GM12878 (cell line): ENCODE data around the gene ZNF462. TPM values are rescaled to one million over a fixed set of nuclear protein-coding genes. Genes with fewer than 3 reads are reported as not detected.

ENCODE experiments used
- ATAC-seq: fragments of 200-7000 bp; cut with Tn5 transposase; 3 replicates; pipeline ENCODE4 v1.9.1; 2020; ENCODE audit warnings: mild to moderate bottlenecking, moderate library complexity
- BruUV-seq: library from RNA; stranded (reverse); fragments of 400-500 nt; replicated peaks from 2 replicates; lab custom pipeline; 2021; lab: Mats Ljungman, UMichigan
- CTCF ChIA-PET: fragments of 300-600 bp; sonication (Branson Sonifier 250); formaldehyde crosslinking; extraction: SDS; loops from one replicate; lab custom pipeline; 2021; ENCODE audit warnings: inconsistent platforms; lab: Yijun Ruan, JAX
- POLR2A ChIA-PET: fragments of 350-600 bp; formaldehyde crosslinking; extraction: SDS; loops from one replicate; lab custom pipeline; 2021; ENCODE audit warnings: inconsistent platforms; lab: Charles Lee
- RAD21 ChIA-PET: fragments of 300-600 bp; sonication (Branson Sonifier 250); formaldehyde crosslinking; loops from one replicate; lab custom pipeline; 2023; ENCODE audit warnings: antibody characterized with exemption; ENCODE audit not compliant: unreplicated experiment; lab: Charles Lee
- SMC1A ChIA-PET: fragments of 300-600 bp; sonication (Branson Sonifier 250); formaldehyde crosslinking; loops from one replicate; lab custom pipeline; 2023; ENCODE audit not compliant: unreplicated experiment, uncharacterized antibody; lab: Charles Lee
- DNase-seq: peaks from one replicate; pipeline ENCODE4 v3.0.0-alpha.2; 2011; ENCODE audit warnings: low read depth, low spot score
- FAIRE-seq: peaks from 3 replicates; lab custom pipeline; 2011; peaks lifted over from hg19 to GRCh38; lab: Jason Lieb, UNC
- H2AFZ ChIP-seq: 2 replicates; pipeline ENCODE4 v1.6.0; 2011; ENCODE audit warnings: low read depth, low read length, control low read depth; ENCODE audit not compliant: control insufficient read depth
- H3K27ac ChIP-seq: 2 replicates; pipeline ENCODE4 v1.5.1; 2011; ENCODE audit warnings: control low read depth; ENCODE audit not compliant: control insufficient read depth, insufficient read depth
- H3K27me3 ChIP-seq, 2 experiments: replicated peaks in 1 of 2; 2 replicates each; pipeline versions ENCODE4 v1.6.0 to v1.6.1; 2011; ENCODE audit warnings: low read length in 1 of 2; ENCODE audit not compliant: control insufficient read depth in 2 of 2, insufficient read depth in 2 of 2
- H3K36me3 ChIP-seq, 2 experiments: 2 replicates each; pipeline ENCODE4 v1.5.1; 2011; ENCODE audit warnings: low read length in 1 of 2; ENCODE audit not compliant: control insufficient read depth in 2 of 2, insufficient read depth in 2 of 2
- H3K4me1 ChIP-seq: 2 replicates; pipeline ENCODE4 v1.6.1; 2011; ENCODE audit warnings: mild to moderate bottlenecking, low read length, moderate library complexity, mixed read lengths; ENCODE audit not compliant: control insufficient read depth, insufficient read depth
- H3K4me2 ChIP-seq: 2 replicates; pipeline ENCODE4 v1.6.0; 2011; ENCODE audit warnings: control low read depth; ENCODE audit not compliant: control insufficient read depth, insufficient read depth
- H3K4me3 ChIP-seq: fragments of 200-600 bp; sonication (generic); 2 replicates; pipeline ENCODE4 v1.5.1; 2016
- H3K79me2 ChIP-seq: 2 replicates; pipeline ENCODE4 v1.6.0; 2011; ENCODE audit warnings: low read length; ENCODE audit not compliant: control insufficient read depth, insufficient read depth
- H3K9ac ChIP-seq: 2 replicates; pipeline ENCODE4 v1.8.0; 2011; ENCODE audit warnings: low read length, control low read depth, mixed read lengths; ENCODE audit not compliant: control insufficient read depth, insufficient read depth
- H3K9me3 ChIP-seq: replicated peaks from 3 replicates; pipeline ENCODE4 v1.5.1; 2011; ENCODE audit warnings: mild to moderate bottlenecking, low read length; ENCODE audit not compliant: control insufficient read depth, insufficient read depth
- H4K20me1 ChIP-seq: 2 replicates; pipeline ENCODE4 v1.6.0; 2011; ENCODE audit not compliant: control insufficient read depth, insufficient read depth
- CBFB ChIP-seq: IDR thresholded peaks from 2 replicates; pipeline ENCODE4 v1.6.1; 2016; ENCODE audit warnings: antibody characterized with exemption, low read depth
- CBX3 ChIP-seq: fragments of 200-600 bp; sonication (generic); IDR thresholded peaks from 2 replicates; pipeline ENCODE4 v1.6.1; 2016; ENCODE audit warnings: low read depth, borderline replicate concordance
- LARP7 ChIP-seq: fragments of 450-650 bp; IDR thresholded peaks from 2 replicates; pipeline ENCODE4 v1.6.1; 2017; ENCODE audit warnings: mild to moderate bottlenecking
- MYC ChIP-seq: IDR thresholded peaks from 2 replicates; pipeline ENCODE4 v1.6.1; 2011; ENCODE audit warnings: mild to moderate bottlenecking, low read length, moderate library complexity, inconsistent platforms; ENCODE audit not compliant: insufficient read depth, insufficient replicate concordance, insufficient read length, severe bottlenecking
- POU2F2 ChIP-seq: IDR thresholded peaks from 3 replicates; pipeline ENCODE4 v1.6.1; 2011; ENCODE audit warnings: low read depth, mild to moderate bottlenecking, low read length, borderline replicate concordance
- RFX5 ChIP-seq: IDR thresholded peaks from 2 replicates; pipeline ENCODE4 v1.6.1; 2011; ENCODE audit warnings: low read depth, low read length, improper control_type of control experiment
- STAT3 ChIP-seq: IDR thresholded peaks from 2 replicates; pipeline ENCODE4 v1.6.1; 2011; ENCODE audit warnings: low read depth, low read length, improper control_type of control experiment
- TAF1 ChIP-seq: IDR thresholded peaks from 2 replicates; pipeline ENCODE4 v1.6.1; 2011; ENCODE audit warnings: mild to moderate bottlenecking, low read depth, low read length, borderline replicate concordance
- TARDBP ChIP-seq: IDR thresholded peaks from 2 replicates; pipeline ENCODE4 v1.6.1; 2016; ENCODE audit warnings: borderline replicate concordance
- WRNIP1 ChIP-seq: IDR thresholded peaks from 2 replicates; pipeline ENCODE4 v1.6.1; 2011; ENCODE audit warnings: low read depth, low read length, improper control_type of control experiment, borderline replicate concordance
- ZNF207 ChIP-seq: fragments of 450-650 bp; IDR thresholded peaks from 2 replicates; pipeline ENCODE4 v1.6.1; 2014; ENCODE audit warnings: antibody characterized with exemption, mild to moderate bottlenecking, borderline replicate concordance
- WGBS: methylation state at CpG from one replicate; pipeline ENCODE4 v1.1.6; 2016; ENCODE audit warnings: low lambda C conversion rate; ENCODE audit not compliant: insufficient replicate concordance, insufficient coverage; ENCODE audit errors: missing lambda C conversion rate; 5-methylcytosine and 5-hydroxymethylcytosine counted together
- in situ Hi-C: fragments of 300-500 bp; cut with MboI; formaldehyde crosslinking; loops from 9 replicates; pipeline ENCODE4 v1.14.3; 2018; ENCODE audit warnings: mixed read lengths
- intact Hi-C: fragments of 100-400 bp; cut with micrococcal nuclease; formaldehyde crosslinking; loops from one replicate; pipeline ENCODE4 v1.14.2; 2022; ENCODE audit not compliant: unreplicated experiment
- polyA plus RNA-seq, 11 experiments: library from polyadenylated mRNA; depleted of rRNA in 4 of 11; unstranded in 6 of 11; stranded (reverse) in 5 of 11; fragments of >200 nt; fragmentation: Nextera tagmentation in 4 of 11; fragmentation: Illumina TruSeq in 1 of 11; extraction: Ambion mirVana in 4 of 11; extraction: Trizol in 1 of 11; gene quantifications; 1 replicate in 1 of 11; 2 replicates in 10 of 11; pipeline versions ENCODE4 v1.2.1 to v1.2.3, GENCODE V29; 2011 to 2016; ENCODE audit warnings: inconsistent platforms in 2 of 11, missing spikeins in 2 of 11, low read depth in 1 of 11
- total RNA-seq, 4 experiments: library from RNA; depleted of rRNA in 3 of 4; stranded (reverse); fragments of >200 nt in 3 of 4; fragmentation: Illumina TruSeq in 1 of 4; extraction: Trizol in 1 of 4; gene quantifications; 2 replicates each; pipeline versions ENCODE4 v1.2.1 to v1.2.3, GENCODE V29; 2013 to 2021
- TF ChIP-seq, protein P1 (sequence below): fragments of 450-650 bp; formaldehyde crosslinking; IDR thresholded peaks from 2 replicates; pipeline ENCODE4 v1.4.0; 2020; ENCODE audit warnings: mild to moderate bottlenecking, moderate library complexity
- TF ChIP-seq, protein P2 (sequence below): fragments of 450-650 bp; IDR thresholded peaks from 2 replicates; pipeline ENCODE4 v1.6.1; 2017; ENCODE audit warnings: antibody characterized with exemption, mild to moderate bottlenecking, moderate library complexity

The ZNF462 gene
- total and polyA plus RNA-seq, 10 of the 15 experiments (the other 5 are each of a cell fraction or from before 2014, with no cell fraction given), result 0.27 to 13.7 (median 0.55) TPM

DNA sequence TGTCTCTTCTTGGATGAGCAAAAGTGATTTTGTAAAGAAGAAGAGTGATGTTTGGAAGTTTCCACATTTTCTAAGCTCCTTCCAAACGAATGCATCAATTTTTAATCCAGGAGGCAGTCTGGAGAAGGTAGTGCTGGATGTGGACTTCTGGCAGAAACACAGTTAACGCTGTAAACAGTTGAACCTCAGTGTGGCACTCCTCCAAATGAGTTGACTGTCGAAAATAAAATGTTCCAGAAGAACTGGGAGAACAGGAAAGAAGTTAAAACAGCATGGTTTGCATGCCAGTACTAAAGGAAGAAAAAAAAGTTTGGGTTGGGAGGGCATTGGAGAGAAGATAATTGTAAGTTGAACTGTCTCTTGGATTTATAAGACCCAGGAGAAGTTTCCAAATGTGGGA is 6.5 kb downstream of the ZNF462 start:
- CTCF ChIA-PET, result interaction anchor here (1.0 to 6.0 kb wide), 4 partner anchors 11 to 171 kb away, joined by 5 to 26 read pairs (median 6); no protein-coding TSS in a partner anchor
- WGBS, result 1% methylated on average over 3 of the region's 3 CpGs

More for the DNA sequence above, 6.5 kb downstream of the ZNF462 start:
- in situ Hi-C loops, result no loop called here
- no peak overlapping the region for H3K27ac ChIP-seq
- no peak for TF ChIP-seq TARDBP
- TF ChIP-seq, protein P1, sequence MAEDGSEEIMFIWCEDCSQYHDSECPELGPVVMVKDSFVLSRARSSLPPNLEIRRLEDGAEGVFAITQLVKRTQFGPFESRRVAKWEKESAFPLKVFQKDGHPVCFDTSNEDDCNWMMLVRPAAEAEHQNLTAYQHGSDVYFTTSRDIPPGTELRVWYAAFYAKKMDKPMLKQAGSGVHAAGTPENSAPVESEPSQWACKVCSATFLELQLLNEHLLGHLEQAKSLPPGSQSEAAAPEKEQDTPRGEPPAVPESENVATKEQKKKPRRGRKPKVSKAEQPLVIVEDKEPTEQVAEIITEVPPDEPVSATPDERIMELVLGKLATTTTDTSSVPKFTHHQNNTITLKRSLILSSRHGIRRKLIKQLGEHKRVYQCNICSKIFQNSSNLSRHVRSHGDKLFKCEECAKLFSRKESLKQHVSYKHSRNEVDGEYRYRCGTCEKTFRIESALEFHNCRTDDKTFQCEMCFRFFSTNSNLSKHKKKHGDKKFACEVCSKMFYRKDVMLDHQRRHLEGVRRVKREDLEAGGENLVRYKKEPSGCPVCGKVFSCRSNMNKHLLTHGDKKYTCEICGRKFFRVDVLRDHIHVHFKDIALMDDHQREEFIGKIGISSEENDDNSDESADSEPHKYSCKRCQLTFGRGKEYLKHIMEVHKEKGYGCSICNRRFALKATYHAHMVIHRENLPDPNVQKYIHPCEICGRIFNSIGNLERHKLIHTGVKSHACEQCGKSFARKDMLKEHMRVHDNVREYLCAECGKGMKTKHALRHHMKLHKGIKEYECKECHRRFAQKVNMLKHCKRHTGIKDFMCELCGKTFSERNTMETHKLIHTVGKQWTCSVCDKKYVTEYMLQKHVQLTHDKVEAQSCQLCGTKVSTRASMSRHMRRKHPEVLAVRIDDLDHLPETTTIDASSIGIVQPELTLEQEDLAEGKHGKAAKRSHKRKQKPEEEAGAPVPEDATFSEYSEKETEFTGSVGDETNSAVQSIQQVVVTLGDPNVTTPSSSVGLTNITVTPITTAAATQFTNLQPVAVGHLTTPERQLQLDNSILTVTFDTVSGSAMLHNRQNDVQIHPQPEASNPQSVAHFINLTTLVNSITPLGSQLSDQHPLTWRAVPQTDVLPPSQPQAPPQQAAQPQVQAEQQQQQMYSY (CRISPR knock-in tag), result no peak
- TF ChIP-seq ZNF207, result no peak
- TF ChIP-seq WRNIP1, result no peak
- no peak for TF ChIP-seq TAF1
- no peak for TF ChIP-seq POU2F2
- TF ChIP-seq, protein P2, sequence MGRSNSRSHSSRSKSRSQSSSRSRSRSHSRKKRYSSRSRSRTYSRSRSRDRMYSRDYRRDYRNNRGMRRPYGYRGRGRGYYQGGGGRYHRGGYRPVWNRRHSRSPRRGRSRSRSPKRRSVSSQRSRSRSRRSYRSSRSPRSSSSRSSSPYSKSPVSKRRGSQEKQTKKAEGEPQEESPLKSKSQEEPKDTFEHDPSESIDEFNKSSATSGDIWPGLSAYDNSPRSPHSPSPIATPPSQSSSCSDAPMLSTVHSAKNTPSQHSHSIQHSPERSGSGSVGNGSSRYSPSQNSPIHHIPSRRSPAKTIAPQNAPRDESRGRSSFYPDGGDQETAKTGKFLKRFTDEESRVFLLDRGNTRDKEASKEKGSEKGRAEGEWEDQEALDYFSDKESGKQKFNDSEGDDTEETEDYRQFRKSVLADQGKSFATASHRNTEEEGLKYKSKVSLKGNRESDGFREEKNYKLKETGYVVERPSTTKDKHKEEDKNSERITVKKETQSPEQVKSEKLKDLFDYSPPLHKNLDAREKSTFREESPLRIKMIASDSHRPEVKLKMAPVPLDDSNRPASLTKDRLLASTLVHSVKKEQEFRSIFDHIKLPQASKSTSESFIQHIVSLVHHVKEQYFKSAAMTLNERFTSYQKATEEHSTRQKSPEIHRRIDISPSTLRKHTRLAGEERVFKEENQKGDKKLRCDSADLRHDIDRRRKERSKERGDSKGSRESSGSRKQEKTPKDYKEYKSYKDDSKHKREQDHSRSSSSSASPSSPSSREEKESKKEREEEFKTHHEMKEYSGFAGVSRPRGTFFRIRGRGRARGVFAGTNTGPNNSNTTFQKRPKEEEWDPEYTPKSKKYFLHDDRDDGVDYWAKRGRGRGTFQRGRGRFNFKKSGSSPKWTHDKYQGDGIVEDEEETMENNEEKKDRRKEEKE, result no peak
- no peak for TF ChIP-seq RFX5
- no peak for TF ChIP-seq CBX3
- no peak for TF ChIP-seq LARP7
- no peak for TF ChIP-seq CBFB
- no peak for TF ChIP-seq STAT3
- TF ChIP-seq MYC, result no peak
- TF ChIP-seq, all 136 proteins: peak for 0
- Histone ChIP-seq H3K4me3 (no peak overlapping the region), H3K4me1 (no peaks in the 10 kb centered on the region), H3K9ac (no peak overlapping the region), H2AFZ (no peak overlapping the region), H3K27me3 (no peaks in the 10 kb centered on the region), H3K4me2 (no peak overlapping the region), H3K9me3 (no peaks in the 10 kb centered on the region), H3K36me3 (no peaks in the 10 kb centered on the region), H3K79me2 (no peaks in the 10 kb centered on the region), H4K20me1 (no peaks in the 10 kb centered on the region; the same call in 1 of the 2 replicates)
- ChIA-PET POLR2A (interaction anchor here (0.6 to 1.9 kb wide), 3 partner anchors 8 to 391 kb away, joined by 3 to 8 read pairs (median 4); no protein-coding TSS in a partner anchor), SMC1A (interaction anchor here (1.0 to 19.8 kb wide), 4 partner anchors 15 to 112 kb away, joined by 4 to 219 read pairs (median 52); no protein-coding TSS in a partner anchor), RAD21 (interaction anchor here (1.3 to 1.9 kb wide), 4 partner anchors 10 to 52 kb away, joined by 3 to 8 read pairs (median 5); no protein-coding TSS in a partner anchor)
- no TSS peak for BruUV-seq
- no peak for DNase-seq
- ATAC-seq, result no peak
- FAIRE-seq, result no peak
- intact Hi-C loops, result loop anchor here (5.0 kb wide), 2 partner anchors 168 to 303 kb away; no protein-coding TSS in a partner anchor
